NCI-H2227 treated with DMSO at 0.1 percent for 48 hours (cell line): Measurements from ENCODE around the gene JUP.
A peak's percentile ranks its signal among the peaks of the same experiment; 100 is the strongest.

ENCODE experiments used
- DNase-seq: peaks from one replicate; lab custom pipeline; 2025; lab: John Stamatoyannopoulos, UW

JUP gene

DNA sequence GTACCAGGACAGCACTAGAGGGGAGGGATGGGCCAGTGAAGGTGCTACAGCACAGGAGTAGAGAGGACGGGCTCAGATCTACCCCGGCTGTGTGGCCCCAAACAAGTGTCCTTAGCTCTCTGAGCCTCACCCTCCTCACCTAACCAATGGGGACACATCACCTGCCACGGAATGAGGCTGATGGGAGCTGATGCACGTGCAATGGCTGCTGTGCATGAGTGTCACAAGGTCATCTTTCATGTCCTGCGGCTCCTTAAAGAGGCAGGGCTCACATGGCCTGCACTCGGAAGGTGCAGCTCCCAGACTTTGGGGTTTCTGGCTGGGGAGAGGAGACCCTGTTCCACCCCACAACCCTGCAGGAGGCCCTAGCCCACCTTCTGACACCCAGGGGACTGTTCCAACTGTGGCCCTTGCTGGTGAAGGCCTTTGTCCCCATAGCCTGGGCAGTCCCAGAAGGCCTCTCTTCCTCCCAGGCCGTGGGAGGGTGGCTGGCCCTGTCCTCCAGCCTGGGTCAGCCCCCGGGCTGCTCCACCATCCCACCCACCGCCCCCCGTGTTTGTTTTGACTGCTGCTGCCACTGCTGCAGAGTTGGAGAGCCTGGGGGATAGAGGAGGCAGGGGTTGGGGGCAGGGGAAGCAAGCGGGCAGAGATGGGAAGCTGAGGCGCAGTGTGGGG is 62.6 kb downstream of the JUP start:
- DNase-seq: no peak

DNA sequence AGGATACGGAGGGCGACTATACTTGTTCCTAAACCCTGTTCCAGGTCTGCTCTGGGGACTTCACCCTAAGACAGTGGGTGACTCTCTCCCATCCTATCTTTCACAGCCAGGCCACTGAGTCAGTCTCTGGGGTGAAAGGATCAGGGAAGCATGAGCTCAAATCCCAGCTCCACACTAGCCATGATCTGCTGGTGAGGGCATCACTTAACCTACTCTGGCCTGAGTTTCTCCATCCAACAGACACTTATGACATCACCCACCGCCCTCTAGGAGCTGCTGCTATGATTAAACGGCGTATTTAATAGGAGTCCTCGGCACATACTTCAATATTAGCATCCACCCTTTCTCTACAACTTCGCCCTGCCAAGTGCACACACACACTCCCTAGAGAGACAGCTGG is 64.3 kb downstream of the JUP start:
- no peak for DNase-seq

DNA sequence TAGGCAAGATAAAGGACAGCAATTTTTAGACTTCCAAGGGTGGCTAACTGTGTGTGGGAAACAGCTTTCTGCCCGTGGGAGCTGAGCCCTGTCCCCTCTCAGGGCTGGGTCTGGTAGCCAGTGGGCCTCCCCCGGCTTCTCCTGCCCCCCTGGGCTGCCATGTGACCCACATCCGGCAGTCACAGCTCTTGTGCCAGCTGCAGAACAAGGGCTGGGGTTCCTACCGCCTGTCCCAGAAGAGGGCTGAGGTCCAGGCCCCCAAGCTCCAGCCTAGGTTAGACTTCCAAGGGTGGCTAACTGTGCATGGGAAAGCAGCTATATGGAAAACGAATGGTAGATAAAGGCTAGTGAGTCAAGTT is 68.2 kb downstream of the JUP start:
- no peak for DNase-seq

DNA sequence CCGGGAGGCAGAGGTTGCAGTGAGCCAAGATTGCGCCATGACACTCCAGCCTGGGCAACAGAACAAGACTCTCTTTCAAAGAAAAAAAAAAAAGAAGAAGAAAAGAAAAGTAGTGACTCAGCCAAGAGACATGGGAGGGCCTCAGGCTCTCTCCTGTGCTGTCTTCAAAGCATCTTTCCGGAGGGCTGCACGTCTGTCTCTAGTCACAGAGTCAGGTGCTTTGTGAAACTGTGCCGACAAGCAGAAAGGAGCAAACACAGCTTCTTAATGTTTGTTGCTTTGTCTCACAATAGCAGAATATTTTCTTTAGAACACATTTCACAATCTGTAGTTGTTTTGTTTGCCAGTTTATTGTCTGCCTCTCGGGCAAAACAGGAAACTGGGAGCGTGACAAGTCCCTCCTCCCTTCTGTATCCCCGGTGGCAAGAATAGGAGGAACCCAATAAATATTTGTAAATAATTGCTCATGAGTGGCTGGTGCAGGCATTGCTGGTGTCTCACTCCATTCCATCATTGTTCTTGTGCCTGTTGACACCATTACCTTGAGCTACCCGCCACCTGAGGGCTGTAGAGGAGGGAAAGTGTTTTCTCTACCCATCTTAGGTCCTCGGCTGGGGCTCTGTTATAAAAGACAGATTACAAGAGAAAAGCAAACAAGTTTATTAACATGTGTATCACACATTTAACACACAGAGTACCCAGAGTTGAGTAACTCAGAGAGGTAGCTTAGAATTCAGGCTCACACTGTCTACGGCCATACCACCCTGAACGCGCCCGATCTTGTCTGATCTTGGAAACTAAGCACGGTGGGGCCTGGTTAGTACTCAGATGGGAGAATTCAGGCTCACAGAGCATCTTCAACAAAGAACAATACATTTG is 68.9 kb downstream of the JUP start:
- no peak for DNase-seq

DNA sequence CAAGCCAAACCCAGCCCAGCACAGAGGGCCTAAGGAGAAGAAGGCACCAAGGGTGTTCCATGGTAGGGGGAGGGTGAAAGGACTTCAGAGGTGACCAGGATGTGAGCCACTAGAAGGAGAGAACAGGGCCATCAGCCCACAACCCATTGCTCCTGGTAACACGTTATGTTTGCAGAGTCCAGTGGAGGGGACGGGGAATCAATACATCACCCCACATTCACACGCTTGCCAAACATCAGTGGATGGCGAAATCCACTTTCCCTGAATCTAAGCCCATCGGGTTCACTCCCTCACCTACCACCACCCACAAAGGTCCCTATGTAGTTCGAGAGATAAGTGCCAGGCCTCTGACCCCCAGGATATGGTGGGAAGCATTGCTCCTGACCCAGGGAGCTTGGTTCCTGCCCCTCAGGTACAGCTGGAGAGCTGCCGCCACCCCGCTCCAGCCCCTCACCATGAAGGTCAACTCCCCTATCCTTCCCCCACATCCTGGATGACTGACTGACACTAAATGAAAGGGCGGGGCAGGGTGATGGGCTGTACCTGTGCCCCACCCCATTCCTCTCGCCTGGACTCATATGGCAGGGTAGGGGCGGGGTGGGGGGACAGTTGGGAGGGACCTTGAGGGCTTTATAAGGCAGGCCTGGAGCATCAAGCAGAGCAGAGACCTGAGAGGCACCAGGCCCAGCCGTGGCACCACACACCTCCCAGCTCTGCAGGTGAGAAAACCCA is 74.7 kb downstream of the JUP start, which contains the start of gene GAST:
Gene GAST (plus strand): TSS at position 663 of the 732 bp plus-strand sequence. CDS start 3,106 bp downstream, outside the sequence.
- no peak for DNase-seq

DNA sequence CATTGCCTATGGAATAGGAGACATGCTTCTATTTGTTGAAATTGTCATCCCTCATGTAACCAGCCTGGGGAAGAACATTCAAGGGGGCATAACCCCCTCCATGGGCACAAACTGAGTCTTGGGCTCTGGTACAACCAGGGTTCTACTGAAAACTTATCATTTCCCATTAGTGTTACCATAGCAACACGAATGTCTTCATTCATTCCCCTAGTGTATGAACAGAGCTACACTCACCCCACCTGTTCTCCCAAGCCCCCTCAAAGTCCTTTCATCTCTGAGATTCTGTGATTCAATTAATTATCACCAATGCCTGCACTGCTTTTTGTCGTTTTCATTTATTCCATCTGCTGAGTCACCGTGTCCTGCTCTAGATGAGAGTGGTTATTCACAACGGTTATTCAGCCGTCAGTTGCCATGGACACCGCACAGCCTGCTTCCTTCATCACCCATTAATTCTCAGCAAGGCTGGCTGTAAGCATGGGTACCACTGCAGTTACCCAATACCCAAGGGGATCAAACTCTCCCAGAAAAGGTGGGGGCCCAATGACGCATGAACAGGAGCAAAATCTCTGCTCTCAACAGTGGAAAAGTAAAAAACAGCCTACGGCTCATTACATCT is 75.9 kb downstream of the JUP start:
- peak; percentile 50 for DNase-seq

- no peak for DNase-seq
These were observed 78.5 kb downstream of the JUP start for GRCh38 chr17:41707803-41708669.

DNA sequence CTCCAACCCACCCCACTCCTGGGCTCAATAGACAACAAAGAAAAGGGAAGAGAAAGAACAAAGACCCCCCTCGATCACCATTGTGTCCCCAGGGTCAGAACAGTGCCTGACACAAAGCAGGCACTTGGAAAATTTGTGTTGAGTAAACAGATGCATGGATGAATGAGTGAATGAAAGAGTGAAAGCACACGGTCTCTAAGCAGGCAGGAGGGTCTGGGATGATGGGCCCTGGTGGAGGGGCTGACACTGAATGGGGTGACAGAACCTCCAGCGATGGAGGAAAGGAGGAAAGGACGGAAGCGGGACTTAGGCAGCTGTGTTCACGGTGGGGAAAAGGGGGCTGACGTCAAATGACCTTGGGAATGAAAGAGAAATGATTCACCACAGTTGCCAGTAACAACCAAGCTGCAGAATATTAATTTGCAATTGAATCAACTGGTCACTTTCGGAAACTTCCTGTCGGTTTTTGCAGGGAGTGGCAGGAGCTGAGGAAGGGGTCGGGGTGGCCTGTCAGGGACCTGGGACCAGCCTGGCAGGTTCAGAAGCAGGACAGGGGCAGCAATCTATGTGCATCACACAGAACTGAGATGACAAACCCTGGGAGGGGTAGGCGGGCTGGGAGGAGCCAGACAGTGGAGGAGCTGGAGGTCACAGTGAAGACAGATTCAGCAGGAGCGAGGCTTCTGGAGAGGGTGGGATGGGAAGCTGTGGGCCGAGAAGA is 81.1 kb downstream of the JUP start:
- peak; percentile 25 for DNase-seq
